ENCODE measurements around the gene KRTAP10-4.

KRTAP10-4 gene

GRCh38 chr21:44533891-44534627, 39.5 kb upstream of the KRTAP10-4 start:
- peak; percentile 8 for DNase-seq
- peaks cover 11% of the 10 kb centered on the region for H3K27me3 ChIP-seq
- H3K4me3 ChIP-seq (ENCODE audit: low read depth, low read length) = no peak overlapping the region
- no peaks in the 10 kb centered on the region for H3K4me1 ChIP-seq
- H3K9me3 ChIP-seq = no peaks in the 10 kb centered on the region
- H3K36me3 ChIP-seq = no peaks in the 10 kb centered on the region
- no peak for TF ChIP-seq CTCF (IDR thresholded peaks at IDR 0.05; ENCODE audit: low read depth, low read length)

- DNase-seq = no peak
- Histone ChIP-seq H3K4me1 (no peaks in the 10 kb centered on the region), H3K4me3 (ENCODE audit: low read depth, low read length) (no peak overlapping the region), H3K9me3 (no peaks in the 10 kb centered on the region), H3K27me3 (peaks cover 11% of the 10 kb centered on the region), H3K36me3 (no peaks in the 10 kb centered on the region)
- no peak for TF ChIP-seq CTCF (IDR thresholded peaks at IDR 0.05; ENCODE audit: low read depth, low read length)
Observed at GRCh38 chr21:44534688-44535087, 38.8 kb upstream of the KRTAP10-4 start.

GRCh38 chr21:44535963-44536362, 37.6 kb upstream of the KRTAP10-4 start:
- no peak for TF ChIP-seq CTCF (IDR thresholded peaks at IDR 0.05; ENCODE audit: low read depth, low read length)
- Histone ChIP-seq H3K4me3 (ENCODE audit: low read depth, low read length) (no peak overlapping the region), H3K9me3 (no peaks in the 10 kb centered on the region), H3K27me3 (peaks cover 14% of the 10 kb centered on the region), H3K36me3 (no peaks in the 10 kb centered on the region), H3K4me1 (no peaks in the 10 kb centered on the region)
- no peak for DNase-seq

GRCh38 chr21:44537930-44538911, 35.3 kb upstream of the KRTAP10-4 start:
- H3K4me3 ChIP-seq (ENCODE audit: low read depth, low read length) = no peak overlapping the region
- no peaks in the 10 kb centered on the region for H3K9me3 ChIP-seq
- no peak for DNase-seq
- no peaks in the 10 kb centered on the region for H3K36me3 ChIP-seq
- no peak for TF ChIP-seq CTCF (IDR thresholded peaks at IDR 0.05; ENCODE audit: low read depth, low read length)
- peaks cover 14% of the 10 kb centered on the region for H3K27me3 ChIP-seq
- H3K4me1 ChIP-seq = no peaks in the 10 kb centered on the region

DNA sequence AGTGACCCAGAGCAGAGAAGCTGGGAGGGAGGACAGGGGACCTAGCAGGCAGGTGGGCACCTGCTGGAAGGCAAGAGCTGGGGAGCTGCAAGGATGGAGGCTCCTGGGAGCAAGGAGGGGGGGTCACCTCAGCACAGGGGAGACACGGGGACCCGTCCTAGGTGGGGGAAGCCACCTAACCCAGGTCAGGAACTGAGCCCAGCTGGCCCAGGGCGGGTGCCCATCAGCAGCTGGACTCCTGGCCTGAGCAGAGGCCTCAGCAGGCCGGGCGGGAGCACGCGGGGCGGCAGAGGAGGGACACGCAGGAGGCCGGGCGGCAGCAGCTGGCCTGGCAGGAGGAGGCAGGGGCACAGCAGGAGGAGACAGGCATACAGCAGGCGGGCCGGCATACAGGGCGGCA, 34.5 kb upstream of the KRTAP10-4 start:
- Histone ChIP-seq H3K27me3 (peaks cover 14% of the 10 kb centered on the region), H3K9me3 (no peaks in the 10 kb centered on the region), H3K4me1 (no peaks in the 10 kb centered on the region), H3K36me3 (no peaks in the 10 kb centered on the region), H3K4me3 (ENCODE audit: low read depth, low read length) (no peak overlapping the region)
- no peak for DNase-seq
- no peak for TF ChIP-seq CTCF (IDR thresholded peaks at IDR 0.05; ENCODE audit: low read depth, low read length)
